ENCODE data around the gene EEF1AKMT2.
"Not testable (repeated sequence)": the region's sequence is repeated elsewhere in the genome, so short reads cannot be mapped to it uniquely, and the experiment has no call there.

The EEF1AKMT2 gene

GRCh38 chr10:124791547-124792348, at the start of gene EEF1AKMT2:
Gene EEF1AKMT2, minus strand, starts transcription at chr10:124791887. Its CDS starts 54 bp downstream, at chr10:124791833.
- peak; percentile 37 to 75 (median 58) for DNase-seq

DNA sequence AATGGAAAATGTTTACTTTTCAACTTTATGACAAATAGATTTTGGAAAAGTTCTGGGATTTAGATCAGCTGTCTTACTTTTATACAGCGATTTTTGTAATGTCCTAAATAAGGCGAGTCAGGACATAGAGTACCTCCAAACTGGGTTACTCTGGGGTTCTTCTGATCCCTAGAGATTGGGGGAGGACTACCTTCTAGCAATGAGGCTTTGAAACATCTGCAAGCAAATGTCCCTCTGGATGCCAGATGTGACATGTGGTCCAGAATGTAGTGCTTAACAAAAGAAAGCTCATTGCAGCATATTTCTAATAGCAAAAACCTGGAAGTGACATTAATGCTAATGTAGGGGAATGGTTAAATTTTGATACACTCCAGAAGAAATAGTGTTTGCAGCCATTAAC, 46.0 kb upstream of the EEF1AKMT2 start:
- DNase-seq = no peak

DNA sequence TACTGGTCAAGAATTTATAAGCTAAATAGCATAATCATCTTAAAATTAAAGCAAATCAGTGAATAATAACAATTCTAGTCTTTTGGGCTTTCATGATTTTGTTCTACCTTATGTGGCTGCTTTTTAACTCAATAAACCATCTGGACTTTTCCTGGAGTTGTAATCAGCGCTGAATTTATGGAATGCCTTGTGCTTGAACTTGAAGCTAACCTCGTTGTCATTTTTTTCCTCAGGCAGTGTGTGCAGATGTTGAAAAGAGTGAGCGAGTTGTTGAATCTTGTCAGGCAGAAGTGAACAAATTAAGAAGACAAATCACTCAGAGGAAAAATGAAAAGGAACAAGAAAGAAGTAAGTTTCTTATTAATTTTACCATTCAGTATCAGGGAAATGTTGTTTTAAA, 39.4 kb upstream of the EEF1AKMT2 start:
- DNase-seq = no peak

DNA sequence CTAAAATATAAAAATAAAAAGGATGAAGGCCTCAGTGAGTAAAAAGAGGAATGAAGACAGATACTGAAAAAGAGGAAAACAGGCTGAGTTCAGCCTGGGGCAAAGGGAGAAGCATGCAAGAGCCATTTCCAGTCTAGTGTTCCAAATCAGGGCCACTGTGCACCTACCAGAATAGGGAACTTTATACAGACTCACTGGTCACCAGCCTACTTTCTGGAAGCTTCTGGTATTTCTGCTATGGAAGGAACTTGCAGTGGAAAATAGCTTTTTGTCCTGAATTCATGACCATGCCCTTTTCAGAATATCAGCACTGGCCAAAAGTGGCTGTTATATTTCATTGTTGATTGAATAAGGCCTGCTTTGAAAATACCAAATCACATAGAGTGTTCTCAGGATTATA, 38.8 kb upstream of the EEF1AKMT2 start:
- no peak for DNase-seq

DNA sequence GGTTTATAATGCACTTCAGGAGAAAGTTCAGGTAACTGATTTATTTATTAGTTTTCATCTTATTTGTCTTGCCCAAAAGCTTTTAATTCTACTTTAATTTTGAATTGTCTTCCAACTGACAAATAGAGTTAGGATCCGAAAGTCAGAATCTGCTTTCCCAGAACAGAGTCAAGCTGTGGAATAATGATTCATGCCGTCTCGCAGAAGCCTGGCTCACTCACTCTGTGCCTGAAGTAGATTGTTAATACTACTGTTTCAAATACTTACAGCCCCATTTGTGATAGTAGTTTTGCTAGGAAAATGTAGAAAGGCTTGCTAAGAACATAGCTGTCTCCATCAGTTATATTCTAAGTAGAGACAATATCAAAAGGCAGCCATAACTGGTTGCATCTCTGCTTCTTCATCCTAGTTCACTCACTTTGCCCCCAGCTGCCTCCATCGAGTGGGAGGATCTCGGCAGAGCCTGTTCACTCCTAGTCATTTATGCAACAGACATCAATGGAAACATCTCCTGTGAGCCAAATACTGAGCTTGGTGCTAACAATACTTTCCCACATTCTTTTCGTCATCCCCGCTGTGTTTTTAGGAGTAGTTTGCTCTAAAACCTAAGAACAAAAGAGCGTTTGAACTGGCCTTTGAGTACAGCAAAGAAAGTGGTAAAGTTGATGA, 37.9 kb upstream of the EEF1AKMT2 start:
- no peak for DNase-seq

DNA sequence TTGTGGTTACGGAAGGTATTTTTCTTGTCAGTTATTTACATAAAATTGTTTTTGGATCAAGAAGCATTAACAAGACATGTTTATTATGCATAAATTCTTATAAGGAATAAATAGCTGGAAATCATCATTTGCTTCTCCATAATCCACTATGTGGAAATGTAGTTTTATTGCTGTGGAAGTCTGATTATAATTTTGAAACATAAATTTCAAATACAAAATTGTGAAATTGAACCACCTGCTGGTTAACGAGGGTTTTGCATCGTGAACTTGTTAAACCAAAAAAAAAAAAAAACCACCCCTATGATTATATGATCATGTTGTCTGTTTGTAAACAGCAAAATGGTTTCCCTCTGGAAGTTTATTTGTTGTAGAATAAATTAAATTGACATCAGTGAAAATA, 35.8 kb upstream of the EEF1AKMT2 start:
- no peak for DNase-seq

DNA sequence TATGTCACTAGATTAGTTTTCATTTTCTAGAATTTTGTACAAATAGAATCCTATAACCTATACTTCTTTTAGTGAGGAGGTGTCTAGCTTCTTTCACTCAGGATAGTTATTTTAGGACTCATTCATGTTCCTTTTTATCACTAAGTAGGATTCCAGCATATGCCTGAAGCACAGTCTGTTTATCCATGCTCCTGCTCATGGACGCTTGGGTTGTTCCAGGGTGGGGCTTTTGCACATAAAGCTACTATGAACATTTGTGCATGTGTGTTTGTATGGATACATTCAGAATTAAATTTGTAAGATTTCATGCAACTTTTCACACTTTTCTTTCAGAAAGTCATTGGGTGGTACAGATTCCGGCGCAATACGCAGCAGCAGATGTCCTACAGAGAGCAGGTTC, 34.6 kb upstream of the EEF1AKMT2 start:
- no peak for DNase-seq

- no peak for DNase-seq
These were observed 34.0 kb upstream of the EEF1AKMT2 start for GRCh38 chr10:124825702-124826101.

DNA sequence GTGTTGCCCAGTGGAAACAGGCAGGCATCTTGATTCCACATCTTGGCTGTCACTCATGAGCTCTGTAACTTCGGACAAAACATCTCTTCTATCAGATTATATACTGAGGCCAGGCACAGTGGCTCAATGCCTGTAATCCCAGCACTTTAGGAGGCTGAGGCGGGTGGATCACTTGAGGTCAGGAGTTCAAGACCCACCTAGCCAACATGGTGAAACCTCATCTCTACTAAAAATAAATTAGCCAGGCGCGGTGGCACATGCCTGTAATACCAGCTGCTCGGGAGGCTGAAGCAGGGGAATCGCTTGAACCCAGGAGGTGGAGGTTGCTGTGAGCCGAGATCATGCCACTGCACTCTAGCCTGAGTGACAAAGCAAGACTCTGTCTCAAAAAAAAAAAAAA, 33.2 kb upstream of the EEF1AKMT2 start:
- DNase-seq = not testable (repeated sequence)

- DNase-seq = no peak
These were observed 32.8 kb upstream of the EEF1AKMT2 start for GRCh38 chr10:124824507-124824906.

- no peak for DNase-seq
These were observed 29.8 kb upstream of the EEF1AKMT2 start for GRCh38 chr10:124821520-124821919.

GRCh38 chr10:124820121-124820520, 28.4 kb upstream of the EEF1AKMT2 start:
- no peak for DNase-seq

DNA sequence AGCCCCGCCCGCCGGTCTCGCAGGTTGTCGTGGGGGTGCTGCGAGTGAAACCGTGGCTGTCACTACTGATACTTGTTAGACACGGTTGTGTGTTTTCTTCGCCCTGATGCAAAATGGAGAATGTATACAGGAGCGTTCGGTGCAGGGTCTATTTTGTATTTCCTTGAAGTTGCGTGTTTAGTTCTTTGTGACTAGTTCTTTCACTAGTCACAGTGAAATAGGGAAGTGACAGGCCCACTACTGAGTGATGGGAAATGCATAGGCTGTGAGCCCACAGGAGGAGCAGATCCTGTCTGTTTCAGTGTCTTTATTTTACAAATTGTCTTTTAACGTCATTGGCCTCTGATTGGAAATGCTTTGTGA, 10.6 kb upstream of the EEF1AKMT2 start:
- DNase-seq = no peak

GRCh38 chr10:124799211-124799610, 7.5 kb upstream of the EEF1AKMT2 start:
- DNase-seq = no peak

- DNase-seq = no peak
These were observed 7.1 kb upstream of the EEF1AKMT2 start for GRCh38 chr10:124798781-124799180.

- no peak for DNase-seq
These were observed 6.7 kb upstream of the EEF1AKMT2 start for GRCh38 chr10:124798364-124798763.

DNA sequence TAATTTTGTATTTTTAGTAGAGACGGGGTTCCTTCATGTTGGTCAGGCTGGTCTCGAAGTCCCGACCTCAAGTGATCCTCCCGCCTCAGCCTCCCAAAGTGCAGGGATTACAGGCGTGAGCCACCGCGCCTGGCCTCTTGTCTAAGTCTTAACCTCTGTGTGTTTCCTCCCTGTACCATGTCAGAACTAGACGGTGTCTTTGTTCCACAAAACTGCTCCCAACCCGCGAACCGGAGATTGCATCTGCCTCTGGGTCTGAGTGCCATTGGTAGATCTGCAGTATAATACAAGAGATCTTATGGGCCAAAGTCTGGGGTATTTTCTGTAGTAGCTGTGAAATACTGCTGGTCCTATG, 1.3 kb upstream of the EEF1AKMT2 start:
- no peak for DNase-seq

DNA sequence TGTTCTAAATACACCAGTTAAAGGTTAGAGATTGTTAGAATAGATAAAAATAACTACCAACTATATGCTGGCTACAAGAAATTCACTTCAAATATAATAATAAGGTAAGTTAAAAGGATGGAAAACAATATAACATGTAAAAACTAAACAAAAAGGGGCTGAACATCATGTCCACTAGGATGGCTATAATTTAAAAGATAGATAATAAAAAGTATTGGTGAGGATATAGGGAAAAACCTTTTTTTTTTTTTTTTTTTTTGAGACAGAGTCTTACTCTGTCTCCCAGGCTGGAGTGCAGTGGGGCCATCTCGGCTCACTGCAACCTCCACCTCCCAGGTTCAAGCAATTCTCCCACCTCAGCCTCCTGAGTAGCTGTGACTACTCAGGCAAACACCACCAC, 8.8 kb downstream of the EEF1AKMT2 start:
- not testable (repeated sequence) for DNase-seq

DNA sequence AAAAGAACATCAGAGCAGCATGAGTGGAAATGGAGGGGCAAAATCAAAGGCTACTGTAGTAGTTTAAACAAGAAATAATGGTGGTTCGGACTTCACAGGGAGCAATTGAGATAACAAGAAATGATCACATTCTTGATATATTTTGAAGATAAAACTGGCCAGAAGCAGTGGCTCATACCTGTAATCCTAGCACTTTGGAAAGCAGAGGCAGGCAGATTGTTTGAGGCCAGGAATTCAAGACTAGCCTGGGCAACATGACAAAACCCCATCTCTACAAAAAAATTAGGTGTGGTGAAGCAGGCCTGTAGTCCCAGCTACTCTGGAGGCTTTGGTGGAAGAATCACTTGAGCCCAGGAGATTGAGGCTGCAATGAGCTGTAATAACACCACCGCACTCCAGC, 22.9 kb downstream of the EEF1AKMT2 start:
- no peak for DNase-seq

GRCh38 chr10:124765256-124765655, 26.4 kb downstream of the EEF1AKMT2 start:
- DNase-seq = no peak

GRCh38 chr10:124763267-124763666, 28.4 kb downstream of the EEF1AKMT2 start:
- no peak for DNase-seq

DNA sequence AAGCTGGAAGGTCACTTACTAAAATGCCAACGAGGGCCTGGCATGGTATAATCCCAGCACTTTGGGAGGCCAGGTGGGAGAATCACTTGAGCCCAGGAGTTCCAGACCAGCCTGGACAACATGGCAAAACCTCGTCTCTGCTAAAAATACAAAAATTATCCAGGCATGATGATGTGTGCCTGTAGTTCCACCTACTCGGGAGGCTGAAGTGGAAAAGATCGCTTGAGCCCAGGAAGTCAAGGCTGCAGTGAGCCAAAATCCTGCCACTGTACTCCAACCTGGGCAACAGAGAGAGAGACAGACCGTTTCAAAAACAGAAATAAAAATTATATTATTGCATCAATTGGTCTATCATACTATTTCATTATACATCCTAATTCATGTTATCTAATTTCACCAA, 29.4 kb downstream of the EEF1AKMT2 start:
- no peak for DNase-seq

DNA sequence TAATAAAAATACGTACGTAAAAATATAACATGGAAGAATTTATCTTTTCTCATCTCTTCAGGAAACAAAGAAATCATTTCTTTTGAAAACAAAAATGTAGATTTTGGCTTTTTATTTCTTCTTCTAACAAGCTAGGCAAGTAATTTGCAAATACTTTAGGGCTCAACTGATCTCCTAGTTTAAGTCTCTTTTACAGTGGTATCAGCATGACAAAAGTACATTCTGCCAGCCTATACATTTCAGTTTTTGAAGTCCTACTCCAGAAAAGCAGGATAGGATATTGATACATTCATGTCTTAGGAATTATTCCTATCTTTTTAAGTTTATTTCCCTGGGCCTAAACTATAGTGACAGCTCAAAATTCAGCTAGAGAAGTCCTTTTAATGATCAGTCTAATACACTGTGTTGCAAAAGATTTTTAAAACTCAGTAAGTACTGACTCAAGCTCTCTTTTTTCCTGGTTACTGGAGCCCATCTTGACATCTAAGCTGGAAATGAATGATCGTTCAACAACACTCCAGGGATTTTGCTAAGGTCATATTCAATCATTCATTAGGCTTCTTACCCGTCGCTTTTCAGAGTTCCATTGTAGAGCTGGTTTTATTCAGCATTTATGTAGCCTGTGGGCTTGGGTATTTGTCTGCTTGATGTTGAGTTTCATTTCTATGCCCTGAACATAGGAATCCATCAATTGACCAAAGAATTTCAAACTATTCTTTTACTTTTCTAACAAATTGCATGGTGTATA, 35.4 kb downstream of the EEF1AKMT2 start:
- no peak for DNase-seq

GRCh38 chr10:124755581-124755980, 36.1 kb downstream of the EEF1AKMT2 start:
- no peak for DNase-seq
